ES-I3 (cell line): ENCODE results near the gene NR6A1.

ENCODE experiments used
- H3K36me3 ChIP-seq: 2 replicates; pipeline ENCODE4 v1.6.1; 2013; ENCODE audit warnings: mild to moderate bottlenecking, low read length, control low read depth, moderate library complexity; ENCODE audit not compliant: insufficient read depth
- H3K4me1 ChIP-seq: 2 replicates; pipeline ENCODE4 v1.6.1; 2013; ENCODE audit warnings: mild to moderate bottlenecking, control low read depth, low read length; ENCODE audit not compliant: insufficient read depth
- H3K9ac ChIP-seq: 2 replicates; pipeline ENCODE4 v1.6.1; 2013; ENCODE audit warnings: low read depth, mild to moderate bottlenecking, low read length, moderate library complexity
- H3K9me3 ChIP-seq: 2 replicates; pipeline ENCODE4 v1.6.1; 2013; ENCODE audit warnings: mild to moderate bottlenecking, low read length, moderate library complexity; ENCODE audit not compliant: control insufficient read depth, insufficient read depth

NR6A1 gene

GRCh38 chr9:124771021-124771866, at the start of gene NR6A1:
Gene NR6A1 (minus strand): TSS chr9:124771311.
- no peaks in the 10 kb centered on the region for H3K36me3 ChIP-seq
- H3K9me3 ChIP-seq, result no peaks in the 10 kb centered on the region
- H3K9ac ChIP-seq, result peak within 1 kb of the TSS; percentile 59
- peaks cover 29% of the 10 kb centered on the region for H3K4me1 ChIP-seq

- no peak overlapping the region for H3K9ac ChIP-seq
- no peaks in the 10 kb centered on the region for H3K36me3 ChIP-seq
- peaks cover 12% of the 10 kb centered on the region; the same call in 1 of the 2 replicates for H3K4me1 ChIP-seq
- H3K9me3 ChIP-seq, result no peaks in the 10 kb centered on the region
Observed at GRCh38 chr9:124818431-124819281, 47.5 kb upstream of the NR6A1 start.

- no peak overlapping the region for H3K9ac ChIP-seq
- H3K9me3 ChIP-seq, result no peaks in the 10 kb centered on the region
- H3K36me3 ChIP-seq, result no peaks in the 10 kb centered on the region
- peaks cover 35% of the 10 kb centered on the region; the same call in 1 of the 2 replicates for H3K4me1 ChIP-seq
Observed at GRCh38 chr9:124815601-124816000, 44.5 kb upstream of the NR6A1 start.

GRCh38 chr9:124814164-124814535, 43.0 kb upstream of the NR6A1 start:
- no peak overlapping the region for H3K9ac ChIP-seq
- no peaks in the 10 kb centered on the region for H3K9me3 ChIP-seq
- H3K4me1 ChIP-seq, result peaks cover 37% of the 10 kb centered on the region; the same call in 1 of the 2 replicates
- H3K36me3 ChIP-seq, result no peaks in the 10 kb centered on the region

- H3K36me3 ChIP-seq, result no peaks in the 10 kb centered on the region
- H3K9ac ChIP-seq, result no peak overlapping the region
- H3K9me3 ChIP-seq, result no peaks in the 10 kb centered on the region
- peaks cover 35% of the 10 kb centered on the region; the same call in 1 of the 2 replicates for H3K4me1 ChIP-seq
Observed at GRCh38 chr9:124813501-124814163, 42.5 kb upstream of the NR6A1 start.

GRCh38 chr9:124813041-124813440, 41.9 kb upstream of the NR6A1 start:
- no peaks in the 10 kb centered on the region for H3K9me3 ChIP-seq
- H3K36me3 ChIP-seq, result no peaks in the 10 kb centered on the region
- no peak overlapping the region for H3K9ac ChIP-seq
- peaks cover 36% of the 10 kb centered on the region; the same call in 1 of the 2 replicates for H3K4me1 ChIP-seq

GRCh38 chr9:124812441-124812876, 41.3 kb upstream of the NR6A1 start:
- H3K4me1 ChIP-seq, result peaks cover 36% of the 10 kb centered on the region; the same call in 1 of the 2 replicates
- no peaks in the 10 kb centered on the region for H3K36me3 ChIP-seq
- no peaks in the 10 kb centered on the region for H3K9me3 ChIP-seq
- H3K9ac ChIP-seq, result no peak overlapping the region

- Histone ChIP-seq H3K4me1 (peaks cover 36% of the 10 kb centered on the region; the same call in 1 of the 2 replicates), H3K9me3 (no peaks in the 10 kb centered on the region), H3K9ac (no peak overlapping the region; the same call in 1 of the 2 replicates), H3K36me3 (no peaks in the 10 kb centered on the region)
Observed at GRCh38 chr9:124810663-124811355, 39.7 kb upstream of the NR6A1 start.

GRCh38 chr9:124809741-124810500, 38.8 kb upstream of the NR6A1 start:
- Histone ChIP-seq H3K9ac (no peak overlapping the region), H3K4me1 (peaks cover 36% of the 10 kb centered on the region; the same call in 1 of the 2 replicates), H3K36me3 (0 out of 2 replicates have a peak, but pooled peaks cover 3% of the 10 kb centered on the region), H3K9me3 (no peaks in the 10 kb centered on the region)

GRCh38 chr9:124809211-124809610, 38.1 kb upstream of the NR6A1 start:
- Histone ChIP-seq H3K36me3 (0 out of 2 replicates have a peak, but pooled peaks cover 3% of the 10 kb centered on the region), H3K4me1 (peaks cover 36% of the 10 kb centered on the region; the same call in 1 of the 2 replicates), H3K9ac (no peak overlapping the region), H3K9me3 (no peaks in the 10 kb centered on the region)

- Histone ChIP-seq H3K4me1 (peaks cover 27% of the 10 kb centered on the region; the same call in 1 of the 2 replicates), H3K9me3 (no peaks in the 10 kb centered on the region), H3K36me3 (0 out of 2 replicates have a peak, but pooled peaks cover 3% of the 10 kb centered on the region), H3K9ac (no peak overlapping the region)
Observed at GRCh38 chr9:124808246-124808956, 37.3 kb upstream of the NR6A1 start.

GRCh38 chr9:124805186-124805585, 34.1 kb upstream of the NR6A1 start:
- Histone ChIP-seq H3K9ac (no peak overlapping the region), H3K36me3 (0 out of 2 replicates have a peak, but pooled peaks cover 3% of the 10 kb centered on the region), H3K4me1 (peaks cover 4% of the 10 kb centered on the region; the same call in 1 of the 2 replicates), H3K9me3 (no peaks in the 10 kb centered on the region)
